HuH-7.5 (cell line): Measurements from ENCODE around the gene UNC13D.
A peak's percentile ranks its signal among the peaks of the same experiment; 100 is the strongest.
"Not testable (repeated sequence)": the region's sequence is repeated elsewhere in the genome, so short reads cannot be mapped to it uniquely, and the experiment has no call there.

Experiments used
- DNase-seq: peaks from one replicate; pipeline ENCODE4 v3.0.0; 2011; ENCODE audit warnings: low spot score

The UNC13D gene

DNA sequence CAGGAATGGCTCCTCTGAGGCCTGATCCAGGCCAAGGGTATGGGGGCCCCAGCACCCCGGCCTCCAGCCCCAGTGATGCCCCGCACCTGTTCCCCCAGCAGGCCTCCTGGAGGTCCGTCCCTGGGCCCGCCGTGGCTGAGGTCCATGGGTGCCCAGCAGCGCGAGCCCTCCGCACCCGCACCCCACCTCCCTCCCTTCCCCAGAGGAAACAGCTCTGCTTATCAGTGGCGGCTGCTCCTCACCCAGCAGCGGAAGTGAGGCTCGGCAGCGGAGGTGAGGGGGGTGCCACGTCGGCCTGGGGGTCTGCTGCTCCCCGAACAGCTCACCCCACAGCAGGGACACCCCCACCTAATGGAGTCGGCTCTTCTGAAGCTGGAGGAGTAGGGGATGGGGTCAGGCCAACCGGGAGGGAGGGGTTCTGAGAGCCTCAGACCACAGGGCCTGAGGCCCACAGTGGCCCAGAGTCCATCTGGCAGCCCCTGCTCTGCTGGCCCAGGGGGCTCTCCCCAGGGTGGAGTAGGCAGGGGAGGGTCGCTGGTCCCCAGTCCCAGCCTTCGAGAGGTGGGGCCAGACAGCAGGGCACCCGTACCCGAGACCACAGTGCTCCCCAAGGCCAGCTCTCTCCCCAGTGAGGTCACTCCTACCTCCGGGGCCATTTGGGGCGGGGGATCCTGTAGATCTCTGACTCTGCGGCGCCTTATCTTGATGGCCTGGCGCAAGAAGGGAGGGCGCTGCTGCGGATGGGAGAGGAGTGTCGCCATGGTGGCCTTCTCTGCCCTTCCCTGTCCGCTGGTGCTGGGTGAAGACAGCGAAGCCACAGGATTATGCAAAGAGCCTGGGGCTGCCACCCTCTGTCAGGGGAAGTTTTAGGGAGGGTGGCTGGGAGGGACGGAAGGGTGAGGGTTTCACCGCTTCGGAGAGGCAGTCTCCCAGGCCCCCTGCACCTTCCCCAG lies at the start of gene UNC13D:
UNC13D (minus strand) TSS at position 828 of the 953 bp plus-strand sequence; CDS start at position 761, 67 bp downstream.
- DNase-seq, result no peak

DNA sequence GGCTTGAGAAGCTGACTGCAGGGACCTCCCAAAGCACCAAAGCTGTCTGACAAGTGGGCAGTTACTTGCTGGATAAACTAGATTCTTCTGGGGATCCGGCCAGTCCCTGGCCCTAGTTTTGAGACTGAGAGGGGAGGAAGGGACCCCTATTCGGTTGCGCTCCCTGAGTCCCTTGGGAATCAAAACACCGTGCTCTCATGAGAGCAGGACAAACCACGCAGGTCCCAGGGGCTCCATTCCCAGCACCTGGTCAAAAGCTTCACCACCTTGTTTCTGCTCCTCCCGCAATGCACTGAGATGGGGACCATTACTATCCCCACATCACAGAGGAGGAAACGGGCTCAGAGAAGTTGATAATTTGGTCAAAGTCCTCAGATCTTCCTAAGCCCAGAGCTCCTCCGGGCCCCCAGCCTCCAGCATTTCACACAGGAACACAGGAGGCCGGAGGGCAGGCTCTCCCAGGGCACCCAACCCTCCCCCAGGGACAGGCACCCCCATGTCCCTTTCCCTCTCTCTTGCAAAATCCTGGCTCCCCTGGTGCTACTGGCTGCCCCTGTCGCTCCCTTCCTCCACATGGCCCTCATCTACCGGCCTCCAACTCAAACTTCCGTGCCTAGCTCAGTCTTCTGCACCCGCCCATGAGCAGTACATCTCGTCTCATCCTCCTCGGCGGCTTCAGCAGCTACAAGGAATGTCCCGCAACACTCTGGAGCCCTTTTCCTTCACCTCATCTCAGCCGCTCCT lies 49.3 kb upstream of the UNC13D start:
- no peak for DNase-seq

- DNase-seq, result no peak
Observed at GRCh38 chr17:75892556-75893224, 48.5 kb upstream of the UNC13D start.

DNA sequence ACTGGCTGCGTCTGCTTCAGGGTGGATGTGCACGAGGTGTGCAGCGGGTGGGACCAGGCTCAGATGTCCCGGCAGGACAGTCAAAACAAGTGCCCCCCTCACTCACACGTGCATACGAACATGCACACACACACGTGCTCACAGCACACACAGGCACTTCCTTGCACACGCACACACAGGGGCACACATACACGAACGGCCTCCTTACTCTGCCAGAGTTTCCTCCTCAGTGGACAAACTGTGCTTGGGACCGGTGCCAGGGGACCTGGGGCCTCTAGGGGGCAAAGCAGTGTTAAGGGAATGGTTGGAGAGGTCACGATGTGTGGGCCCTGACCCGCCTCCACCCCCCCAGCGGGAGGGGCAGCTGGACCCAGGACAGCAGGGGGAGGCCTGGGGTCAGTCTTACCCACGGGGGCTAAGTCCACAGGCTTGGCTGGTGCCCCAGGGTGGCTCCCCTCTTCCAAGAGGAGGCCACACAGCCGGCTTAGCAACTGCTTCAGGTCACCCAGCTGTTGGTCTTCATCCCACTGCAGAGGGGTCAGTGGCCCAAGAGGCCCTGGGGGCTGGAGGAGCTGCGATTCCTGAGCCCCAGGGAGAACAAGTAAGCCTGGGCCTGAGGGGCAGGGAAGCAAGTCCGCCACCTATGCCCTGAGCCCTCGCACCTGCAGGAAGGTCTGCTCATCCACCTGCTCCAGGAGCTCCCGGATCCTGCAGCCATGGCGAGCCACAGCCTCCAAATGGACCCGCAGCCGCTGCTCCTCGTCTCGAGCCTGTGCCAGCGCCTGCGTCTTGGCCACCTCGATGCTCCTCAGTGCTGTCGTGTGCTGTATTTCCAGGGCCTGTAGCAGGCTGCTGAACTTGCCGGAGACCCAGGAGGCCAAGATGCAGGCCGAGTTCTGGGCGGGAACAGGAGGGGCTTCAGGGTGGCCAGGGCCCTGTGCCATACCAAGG lies 47.7 kb upstream of the UNC13D start:
- no peak for DNase-seq

DNA sequence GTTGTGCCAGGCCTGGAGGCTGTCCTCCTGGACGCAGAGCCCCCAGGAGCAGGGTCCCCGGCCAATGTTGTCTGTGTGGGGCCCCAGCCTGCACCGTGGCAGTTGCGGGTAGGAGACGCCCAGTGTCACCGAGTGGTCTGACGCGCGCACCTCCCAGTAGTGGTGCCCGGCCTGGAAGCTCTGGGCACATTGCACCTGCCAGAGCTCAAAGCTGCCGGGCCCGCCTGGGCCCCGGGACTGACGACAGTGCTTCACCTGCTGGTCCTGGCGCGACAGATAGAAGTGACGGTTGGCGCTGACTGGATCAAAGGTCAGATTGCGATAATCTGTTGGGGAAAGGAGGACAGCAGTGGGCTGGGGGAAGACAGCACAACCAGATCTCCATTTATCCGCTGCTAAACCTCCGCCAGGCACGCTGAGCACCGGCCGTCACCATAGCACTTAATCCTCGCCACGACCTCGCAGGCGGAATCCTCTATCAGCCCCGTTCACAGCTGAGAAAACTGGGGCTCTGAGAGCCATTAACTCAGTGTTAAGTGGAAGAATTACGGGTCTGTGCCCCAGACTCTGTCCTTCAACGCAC lies 46.9 kb upstream of the UNC13D start:
- no peak for DNase-seq

DNA sequence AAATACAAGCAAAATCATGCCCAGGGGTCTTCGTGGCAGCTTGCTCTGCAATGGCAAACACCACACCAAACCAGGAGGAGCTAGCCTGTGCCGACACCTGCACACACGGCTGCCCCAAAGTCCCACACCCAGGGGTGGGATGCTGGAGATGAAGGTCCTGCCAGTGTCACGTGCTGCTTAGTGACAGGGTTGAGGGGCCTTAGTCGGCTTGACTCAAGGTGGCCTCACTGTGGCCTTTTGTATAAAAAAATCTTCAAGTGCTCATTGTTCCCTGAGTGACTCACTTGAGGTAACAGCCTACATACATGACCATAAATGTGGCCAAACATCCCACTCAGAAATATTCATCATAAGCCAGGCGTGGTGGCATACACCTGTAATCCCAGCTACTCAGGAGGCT lies 45.2 kb upstream of the UNC13D start:
- DNase-seq, result no peak

- no peak for DNase-seq
Observed at GRCh38 chr17:75888484-75888883, 44.3 kb upstream of the UNC13D start.

DNA sequence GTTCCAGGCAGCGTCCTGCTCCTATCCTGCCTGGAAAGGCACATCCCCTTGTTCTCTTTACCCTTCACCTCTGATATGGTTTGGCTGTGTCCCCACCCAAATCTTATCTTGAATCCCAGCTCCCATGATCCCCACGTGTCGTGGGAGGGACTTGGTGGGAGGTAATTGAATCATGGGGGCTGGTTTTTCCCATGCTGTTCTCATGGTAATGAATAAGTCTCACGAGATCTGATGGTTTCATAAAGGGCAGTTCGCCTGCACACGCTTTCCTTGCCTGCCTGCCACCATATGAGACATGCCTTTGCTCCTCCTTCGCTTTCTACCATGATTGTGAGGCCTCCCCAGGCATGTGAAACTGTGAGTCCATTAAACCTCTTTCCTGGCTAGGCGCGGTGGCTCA lies 41.7 kb upstream of the UNC13D start:
- not testable (repeated sequence) for DNase-seq

- DNase-seq, result no peak
Observed at GRCh38 chr17:75885431-75885830, 41.2 kb upstream of the UNC13D start.

- no peak for DNase-seq
Observed at GRCh38 chr17:75881678-75882454, 37.7 kb upstream of the UNC13D start.

DNA sequence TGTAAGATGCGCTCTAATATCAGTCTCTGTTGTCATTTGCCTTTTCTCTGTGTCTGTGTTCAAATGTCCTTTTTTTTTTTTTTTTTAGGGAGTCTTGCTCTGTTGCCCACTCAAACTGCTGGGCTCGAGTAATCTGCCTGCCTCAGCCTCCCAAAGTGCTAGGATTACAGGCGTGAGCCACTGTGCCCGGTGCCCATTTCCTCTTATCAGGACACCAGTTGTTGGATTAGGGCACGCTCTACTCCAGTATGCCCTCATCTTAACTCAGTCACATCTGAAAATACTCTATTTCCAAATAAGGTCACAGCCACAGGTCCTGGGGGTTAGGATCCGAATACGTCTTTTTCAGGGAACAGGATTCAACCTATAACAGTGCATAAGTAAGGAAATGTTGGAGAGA lies 36.1 kb upstream of the UNC13D start:
- DNase-seq, result no peak

DNA sequence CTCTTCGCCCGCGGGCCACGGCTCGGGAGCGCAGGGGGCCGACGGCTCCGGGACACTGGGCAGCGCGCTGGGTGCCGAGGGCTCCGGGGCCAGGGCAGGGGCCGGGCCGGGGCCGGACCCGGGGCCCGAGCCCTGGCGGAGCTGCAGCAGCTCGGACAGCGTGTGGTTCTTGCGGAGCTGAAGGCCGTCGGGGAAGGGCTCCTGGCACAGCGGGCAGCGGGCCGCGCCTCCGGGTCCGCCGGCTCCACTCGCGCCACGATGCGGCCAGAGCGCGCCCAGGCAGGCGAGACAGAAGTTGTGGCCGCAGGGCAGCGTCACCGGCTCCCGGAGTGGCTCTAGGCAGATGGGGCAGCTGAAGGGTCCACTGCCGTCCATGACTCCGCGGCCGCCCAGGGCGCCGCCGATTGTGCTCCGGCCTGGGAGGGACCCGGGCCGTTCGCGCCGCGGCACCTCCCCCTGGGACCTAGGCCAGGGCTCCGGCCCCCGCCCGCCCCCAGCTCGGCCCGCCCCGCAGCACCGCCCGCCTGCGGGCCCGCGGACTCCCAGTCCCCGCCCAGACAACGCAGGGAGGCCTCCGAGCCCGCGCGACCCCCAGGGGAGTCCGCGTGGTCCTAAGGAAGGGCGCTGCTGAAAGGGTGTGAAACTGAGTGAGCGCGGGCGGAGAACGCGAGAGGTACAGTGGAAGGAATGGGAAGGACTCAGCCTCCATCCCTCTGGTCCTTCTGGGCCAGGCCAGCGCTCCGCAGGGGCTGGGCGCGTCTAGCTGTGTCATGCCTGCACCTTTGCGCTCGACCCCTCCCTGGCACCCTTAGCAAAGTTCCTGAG lies 34.2 kb upstream of the UNC13D start, which contains the start of gene TRIM47:
TRIM47 (minus strand) TSS at position 408 of the 825 bp plus-strand sequence; CDS start at position 375, 33 bp downstream.
- peak; percentile 65 for DNase-seq

GRCh38 chr17:75877752-75878173 lies 33.6 kb upstream of the UNC13D start:
- peak; percentile 76 for DNase-seq

DNA sequence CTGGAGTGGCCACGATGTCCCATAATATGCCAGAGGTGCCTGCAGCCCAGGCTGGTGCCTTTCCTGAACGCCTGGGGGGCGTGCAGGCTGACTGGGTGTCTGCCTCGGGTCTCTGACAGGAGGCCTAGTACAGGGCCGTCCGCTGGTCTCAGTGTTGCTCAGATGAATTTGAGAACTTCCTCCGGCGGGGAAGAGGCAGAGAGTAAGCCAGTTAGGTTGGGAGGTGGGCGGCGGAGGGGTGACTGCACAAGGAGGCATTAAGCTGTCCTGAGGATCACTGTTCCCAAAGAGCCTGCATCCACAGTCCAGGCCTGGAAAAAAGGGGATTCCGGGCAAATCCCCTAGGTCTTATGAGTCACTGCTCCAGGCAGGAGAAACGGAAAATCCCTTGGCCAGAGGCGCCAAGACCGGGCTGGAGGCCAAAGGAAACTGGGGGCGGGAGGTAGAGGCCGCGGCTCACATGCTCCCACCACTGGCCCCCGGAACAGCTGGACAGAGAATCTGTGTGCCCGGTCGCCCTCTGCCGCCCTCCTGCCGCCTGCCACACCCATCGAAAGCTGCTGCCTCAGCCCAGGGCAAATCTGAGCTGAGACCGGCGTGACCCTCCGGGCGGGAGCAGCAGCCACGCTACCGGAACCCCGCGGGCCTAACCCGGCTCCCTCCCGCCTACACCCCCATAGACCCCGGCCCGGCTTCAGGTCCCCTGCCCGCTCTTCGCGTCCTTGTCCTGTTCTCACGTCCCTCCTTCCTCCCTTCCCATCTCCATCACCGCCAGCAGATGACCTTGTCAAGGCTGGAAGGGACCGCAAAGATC lies 32.9 kb upstream of the UNC13D start:
- no peak for DNase-seq

DNA sequence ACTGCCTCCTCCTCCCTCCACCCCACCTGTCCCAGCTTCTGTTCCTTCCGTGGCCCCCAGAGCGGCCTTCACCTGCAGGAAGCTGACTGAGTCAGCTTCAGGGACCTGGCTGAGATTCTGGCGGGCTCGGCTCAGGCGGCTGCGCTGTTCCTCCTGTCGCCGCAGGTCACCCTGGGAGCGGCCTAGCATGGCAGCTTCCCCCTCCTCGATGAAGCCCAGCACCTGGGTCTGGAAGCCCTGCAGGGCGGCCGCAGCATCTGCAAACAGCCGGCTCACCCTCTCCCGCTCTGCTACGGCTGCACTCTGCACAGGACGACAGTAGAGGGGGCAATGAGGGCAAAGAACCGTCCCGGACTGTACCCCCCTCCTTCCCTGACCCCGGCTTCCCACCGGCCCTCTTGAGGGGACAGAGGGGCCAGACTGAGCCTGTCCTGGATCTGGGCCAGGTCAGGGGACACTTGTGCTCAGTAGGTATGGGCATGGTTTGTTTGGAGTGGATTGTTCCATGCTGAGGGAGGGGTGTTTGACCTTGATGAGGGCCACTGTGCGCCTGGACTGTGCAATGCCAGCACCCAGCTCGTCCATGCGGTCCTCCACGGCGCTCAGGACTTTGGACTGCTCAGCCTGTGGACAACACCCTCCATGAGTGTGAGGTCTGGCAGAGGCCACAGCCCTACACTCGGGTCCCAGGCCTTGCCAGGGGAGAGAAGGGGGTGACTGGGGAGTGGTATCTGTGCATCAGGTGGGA lies 32.2 kb upstream of the UNC13D start:
- DNase-seq, result peak; percentile 66

- no peak for DNase-seq
Observed at GRCh38 chr17:75875940-75876189, 31.7 kb upstream of the UNC13D start.

DNA sequence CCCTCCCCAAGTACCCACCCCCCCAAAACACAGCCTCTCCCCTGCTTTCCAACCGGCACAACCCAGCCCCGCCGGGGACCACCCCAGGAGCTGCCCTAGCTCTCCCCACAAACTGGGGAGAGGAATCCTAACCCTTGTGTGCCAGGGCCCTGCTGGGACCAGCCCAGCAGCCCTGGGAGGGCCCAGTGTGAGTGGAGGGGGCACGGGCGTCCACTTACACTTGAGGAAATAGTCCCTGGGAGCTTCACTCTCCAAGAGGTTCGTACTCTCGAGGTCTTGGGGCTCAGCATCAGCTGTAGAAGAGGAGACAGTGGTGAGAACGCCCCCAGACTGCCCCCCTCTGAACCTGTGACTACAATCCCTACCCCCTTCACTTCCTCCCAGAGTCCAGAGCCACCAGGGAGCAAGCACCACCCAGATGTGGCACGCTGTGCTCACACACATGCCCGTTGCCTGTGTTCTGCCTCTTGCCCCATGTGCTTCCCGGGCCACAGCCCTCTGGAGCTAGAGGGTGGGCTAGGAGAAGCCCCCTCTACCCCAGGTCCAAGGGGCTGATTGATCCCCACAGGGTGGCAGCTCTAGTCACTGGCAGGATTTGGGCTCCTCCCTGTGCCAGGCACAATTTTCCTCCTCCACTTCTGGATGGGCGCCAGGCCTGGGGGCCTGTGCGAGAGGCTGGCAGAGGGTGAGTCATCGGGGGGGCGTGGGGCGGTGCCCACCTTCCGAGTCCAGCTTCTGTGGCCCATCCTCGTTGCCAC lies 31.2 kb upstream of the UNC13D start:
- DNase-seq, result no peak
